ENCODE data around the gene GLUD2.
"Not testable (repeated sequence)": the region's sequence is repeated elsewhere in the genome, so short reads cannot be mapped to it uniquely, and the experiment has no call there.

Gene GLUD2

GRCh38 chrX:121047441-121048419 lies at the start of gene GLUD2:
Gene GLUD2, plus strand, starts transcription at chrX:121047610. Its CDS starts 75 bp downstream, at chrX:121047685.
- DNase-seq (ENCODE audit: low read depth in 3 of 3, low spot score in 1 of 3) = not testable (repeated sequence)

- DNase-seq (ENCODE audit: low read depth in 3 of 3, low spot score in 1 of 3) = no peak
These were observed 48.0 kb upstream of the GLUD2 start for GRCh38 chrX:120999413-120999812.

DNA sequence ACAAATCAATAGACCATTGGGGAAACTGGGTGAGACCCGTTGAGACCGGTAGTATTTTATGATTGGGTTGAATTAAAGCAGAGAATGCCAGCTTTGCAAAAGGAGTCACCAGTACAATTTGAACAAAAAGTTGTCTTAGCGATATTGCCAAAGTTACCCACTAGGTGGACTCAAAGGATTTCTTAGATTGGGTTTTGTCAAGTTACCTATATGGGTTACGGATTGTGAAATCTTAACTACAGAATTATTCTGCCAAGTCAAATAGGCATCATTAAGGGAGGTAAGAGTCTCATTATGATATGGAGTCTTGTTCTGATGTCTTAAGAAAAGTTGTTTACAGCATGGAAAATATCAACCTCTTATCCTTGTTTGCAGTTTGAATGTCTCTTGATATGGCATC lies 46.8 kb upstream of the GLUD2 start:
- DNase-seq (ENCODE audit: low read depth in 3 of 3, low spot score in 1 of 3) = no peak

DNA sequence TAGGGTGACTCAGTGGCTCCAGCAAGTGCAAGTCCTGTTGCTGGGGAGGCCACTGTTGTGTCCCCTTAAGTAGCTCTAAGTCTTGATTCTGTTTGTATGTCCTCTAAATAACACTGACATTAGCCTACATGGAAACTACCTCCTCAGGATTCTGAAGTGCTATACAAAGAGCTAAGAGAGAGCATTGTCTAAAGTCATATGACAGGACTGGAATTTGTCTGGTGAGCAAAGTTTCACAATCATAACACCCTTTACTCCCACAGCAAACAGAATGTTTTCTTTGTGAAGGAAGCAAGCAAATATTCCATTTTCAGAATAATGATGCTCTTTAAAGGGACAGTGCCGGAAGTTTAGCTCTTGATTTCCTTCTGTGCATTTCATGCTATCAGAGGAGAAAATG lies 38.5 kb upstream of the GLUD2 start:
- DNase-seq (ENCODE audit: low read depth in 3 of 3, low spot score in 1 of 3) = no peak

- no peak for DNase-seq (ENCODE audit: low read depth in 3 of 3, low spot score in 1 of 3)
These were observed 37.6 kb upstream of the GLUD2 start for GRCh38 chrX:121009764-121010163.

DNA sequence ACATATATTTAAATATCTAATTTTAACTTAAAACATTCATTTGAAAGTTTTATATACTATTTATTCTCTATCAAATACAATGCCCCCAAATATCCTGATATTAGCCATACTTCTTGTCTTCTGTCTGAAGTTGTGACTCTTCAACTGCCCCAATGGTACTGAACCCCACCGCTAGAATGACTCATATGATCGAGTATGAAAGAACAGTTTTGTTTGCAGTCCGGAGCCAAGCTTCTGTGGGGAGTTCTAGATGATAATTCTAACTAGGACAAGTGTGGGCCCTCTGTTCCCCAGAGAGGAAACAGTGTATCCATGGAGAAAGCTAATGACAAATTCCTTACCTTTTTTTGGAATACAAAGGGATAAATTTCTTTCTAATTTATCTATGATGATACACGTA lies 37.2 kb upstream of the GLUD2 start:
- no peak for DNase-seq (ENCODE audit: low read depth in 3 of 3, low spot score in 1 of 3)

- DNase-seq (ENCODE audit: low read depth in 3 of 3, low spot score in 1 of 3) = no peak
These were observed 36.2 kb upstream of the GLUD2 start for GRCh38 chrX:121011254-121011653.

DNA sequence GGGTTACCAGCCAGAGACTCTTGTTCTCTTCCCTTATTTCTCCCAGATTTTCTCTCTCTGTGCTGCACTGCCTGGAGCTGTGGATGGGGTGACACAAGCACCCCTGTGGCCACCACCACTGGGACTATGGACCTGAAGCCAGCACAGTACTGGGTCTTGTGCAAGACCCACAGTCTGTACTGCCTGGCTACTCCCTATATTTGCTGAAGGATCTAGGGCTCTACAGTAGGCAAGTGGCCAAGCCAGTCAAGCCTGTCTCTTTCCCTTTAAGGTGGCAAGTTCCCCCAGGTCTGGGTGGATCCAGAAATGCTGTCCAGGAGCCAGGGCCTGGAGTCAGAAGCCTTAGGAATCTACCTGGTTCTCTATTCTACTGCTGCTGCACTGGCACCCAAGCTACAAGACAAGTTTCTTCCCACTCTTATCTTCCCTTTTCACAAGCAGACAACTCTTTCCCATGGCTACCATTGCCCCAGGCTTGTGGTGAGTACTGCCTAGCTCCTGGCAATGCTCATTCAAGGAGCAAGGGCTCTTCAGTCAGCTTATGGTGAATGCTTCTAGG lies 33.4 kb upstream of the GLUD2 start:
- no peak for DNase-seq (ENCODE audit: low read depth in 3 of 3, low spot score in 1 of 3)

DNA sequence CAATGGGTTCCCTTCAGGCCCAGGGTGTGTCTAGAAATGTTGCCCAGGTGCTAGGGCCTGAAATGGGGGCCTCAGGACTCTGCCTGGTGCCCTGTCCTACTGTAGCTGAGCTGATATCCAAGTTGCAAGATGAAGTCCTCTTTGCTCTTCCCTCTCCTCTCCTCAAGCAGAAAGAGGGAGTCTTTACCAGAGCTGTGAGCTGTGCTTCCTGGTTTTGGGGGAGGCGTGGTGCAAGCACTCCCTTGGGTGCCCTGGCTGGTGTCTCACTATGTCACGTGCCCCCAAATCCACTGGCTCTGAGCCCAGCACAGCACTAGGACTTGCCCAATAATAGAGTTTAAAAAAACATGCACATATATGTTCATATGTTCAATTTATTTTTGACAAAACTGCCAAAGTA lies 32.6 kb upstream of the GLUD2 start:
- no peak for DNase-seq (ENCODE audit: low read depth in 3 of 3, low spot score in 1 of 3)

DNA sequence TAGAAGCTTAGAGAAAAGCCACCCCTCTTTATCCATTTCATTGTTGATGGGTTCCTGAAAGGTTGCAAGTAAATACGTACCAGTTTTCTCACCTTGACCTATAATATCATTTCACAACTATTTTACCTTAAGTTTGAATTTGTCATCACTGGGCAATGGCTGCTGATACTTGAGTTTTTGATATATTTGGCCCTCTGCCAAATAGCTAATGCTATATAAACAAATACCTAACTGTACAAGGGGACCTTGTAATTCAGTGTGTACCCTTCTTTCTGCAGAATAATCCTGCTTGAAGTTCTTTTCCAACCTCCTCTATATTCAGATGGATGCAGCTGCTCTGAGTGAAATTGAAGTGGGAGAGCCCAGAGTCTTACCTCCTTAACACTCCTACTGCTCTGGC lies 19.0 kb upstream of the GLUD2 start:
- no peak for DNase-seq (ENCODE audit: low read depth in 3 of 3, low spot score in 1 of 3)

- DNase-seq (ENCODE audit: low read depth in 3 of 3, low spot score in 1 of 3) = no peak
These were observed 17.3 kb upstream of the GLUD2 start for GRCh38 chrX:121030083-121030482.

DNA sequence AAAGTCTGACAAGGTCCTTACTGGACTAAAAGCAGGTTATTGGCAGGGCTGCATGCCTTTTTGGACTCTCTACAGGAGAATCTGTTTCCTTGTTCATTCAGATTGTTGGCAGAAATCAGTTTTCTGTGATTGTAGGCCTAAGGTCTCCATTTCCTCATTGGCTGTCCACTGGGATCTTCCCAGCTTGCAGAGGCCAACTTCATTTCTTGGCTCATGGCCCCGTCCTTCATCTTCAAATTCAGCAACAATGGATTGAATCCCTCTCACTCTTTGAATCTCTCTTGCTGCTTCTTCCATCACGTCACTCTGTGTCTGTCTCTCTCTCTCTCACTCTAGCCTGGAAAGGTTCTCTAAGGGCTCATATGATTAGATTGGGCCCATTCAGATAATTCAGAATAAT lies 14.9 kb upstream of the GLUD2 start:
- no peak for DNase-seq (ENCODE audit: low read depth in 3 of 3, low spot score in 1 of 3)

DNA sequence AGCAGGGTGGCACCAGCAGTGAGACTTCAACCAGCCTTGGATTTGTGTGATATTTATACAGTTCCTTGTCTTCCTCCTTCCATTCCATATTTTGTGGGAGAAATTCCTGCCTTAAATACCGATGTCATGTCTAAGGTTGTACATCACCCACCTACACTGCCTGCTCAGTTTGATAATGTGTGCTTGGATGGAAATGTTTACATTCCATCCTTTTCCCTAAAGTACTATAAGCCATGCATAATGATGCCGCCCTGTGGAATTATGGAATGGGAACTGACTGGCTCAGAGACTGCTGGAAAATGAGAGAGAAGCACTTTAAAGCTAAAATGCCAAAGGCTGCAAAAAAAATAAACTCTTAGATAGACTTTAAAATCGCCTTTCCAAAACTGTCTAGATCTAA lies 11.3 kb upstream of the GLUD2 start:
- no peak for DNase-seq (ENCODE audit: low read depth in 3 of 3, low spot score in 1 of 3)

DNA sequence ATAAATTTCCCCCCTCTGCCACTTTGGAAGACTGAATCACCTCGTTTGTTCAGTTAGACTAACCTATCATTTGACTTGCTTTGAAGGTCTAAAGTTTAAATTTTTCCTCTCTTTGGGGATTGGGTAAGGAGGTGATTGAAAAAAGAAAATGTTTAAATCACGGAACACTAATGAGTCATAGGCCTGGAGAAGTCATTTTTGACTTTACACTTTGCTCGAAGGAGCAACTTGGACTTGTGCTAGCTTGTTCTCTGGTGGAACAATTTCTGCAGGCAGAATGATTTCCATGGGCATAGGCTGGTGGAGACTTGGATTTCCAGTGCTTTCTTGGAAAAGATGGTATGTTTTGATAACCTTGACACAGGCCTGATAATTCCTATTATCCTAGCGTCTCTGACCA lies 10.5 kb upstream of the GLUD2 start:
- DNase-seq (ENCODE audit: low read depth in 3 of 3, low spot score in 1 of 3) = no peak

- no peak for DNase-seq (ENCODE audit: low read depth in 3 of 3, low spot score in 1 of 3)
These were observed 3.4 kb downstream of the GLUD2 start for GRCh38 chrX:121050781-121051180.

GRCh38 chrX:121052122-121052521 lies 4.7 kb downstream of the GLUD2 start:
- no peak for DNase-seq (ENCODE audit: low read depth in 3 of 3, low spot score in 1 of 3)

DNA sequence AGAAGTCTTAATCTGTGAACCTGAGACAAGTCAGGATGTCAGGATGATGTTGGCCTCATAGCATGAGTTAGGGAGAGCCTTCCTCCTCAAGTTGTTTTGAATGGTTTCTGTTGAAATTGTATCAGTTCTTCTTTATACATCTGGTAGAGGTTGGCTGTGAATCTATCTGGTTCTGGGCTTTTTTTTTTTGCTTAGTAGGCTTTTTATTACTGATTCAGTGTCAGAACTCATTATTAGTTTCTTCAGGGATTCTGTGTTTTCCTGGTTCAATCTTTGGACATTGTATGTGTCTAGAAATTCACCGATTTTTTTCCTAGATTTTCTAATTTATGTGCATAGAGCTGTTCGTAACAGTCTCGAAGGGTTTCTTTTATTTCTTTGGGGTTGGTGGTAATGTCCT lies 14.9 kb downstream of the GLUD2 start:
- no peak for DNase-seq (ENCODE audit: low read depth in 3 of 3, low spot score in 1 of 3)

DNA sequence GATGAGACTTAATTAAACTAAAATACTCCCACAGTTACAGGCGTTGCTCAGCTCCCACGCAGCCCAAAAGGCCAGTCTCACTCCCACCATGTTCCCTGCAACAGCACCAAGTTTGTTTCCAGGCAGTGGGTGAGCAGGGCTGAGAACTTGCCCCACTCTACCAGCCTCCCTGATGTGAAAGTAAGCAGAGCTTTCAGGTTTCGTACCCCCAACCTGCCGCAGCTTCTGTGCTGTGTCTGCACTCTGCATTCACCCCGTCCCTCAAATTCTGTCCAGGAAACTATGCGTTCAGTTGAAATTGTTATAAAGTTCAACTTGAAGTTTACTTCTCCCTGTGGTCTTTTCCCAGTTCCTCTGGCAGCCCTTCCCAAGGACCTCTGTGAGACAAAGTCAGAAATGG lies 17.2 kb downstream of the GLUD2 start:
- no peak for DNase-seq (ENCODE audit: low read depth in 3 of 3, low spot score in 1 of 3)

DNA sequence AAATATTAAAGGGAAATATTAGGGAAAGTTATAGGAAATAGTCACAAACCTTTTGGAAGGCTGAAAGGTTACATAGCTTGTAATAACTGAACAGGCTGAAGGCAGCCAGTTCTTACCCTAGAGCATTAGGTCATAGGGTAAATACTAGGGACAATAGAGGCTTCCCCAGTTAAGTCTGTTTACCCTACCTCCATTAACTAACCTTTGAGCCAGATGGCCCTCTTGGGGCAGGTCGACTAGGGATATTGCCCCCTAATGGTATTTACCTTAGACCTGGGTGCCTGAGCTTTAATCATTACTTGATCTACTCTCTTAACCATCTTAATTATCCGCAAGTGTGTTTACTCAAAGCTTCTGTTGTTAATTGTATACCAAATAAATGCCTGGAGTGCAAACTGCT lies 36.8 kb downstream of the GLUD2 start:
- not testable (repeated sequence) for DNase-seq (ENCODE audit: low read depth in 3 of 3, low spot score in 1 of 3)

- DNase-seq (ENCODE audit: low read depth in 3 of 3, low spot score in 1 of 3) = no peak
These were observed 37.6 kb downstream of the GLUD2 start for GRCh38 chrX:121084903-121085611.

GRCh38 chrX:121085612-121086010 lies 38.2 kb downstream of the GLUD2 start:
- no peak for DNase-seq (ENCODE audit: low read depth in 3 of 3, low spot score in 1 of 3)

GRCh38 chrX:121093011-121093410 lies 45.6 kb downstream of the GLUD2 start:
- no peak for DNase-seq (ENCODE audit: low read depth in 3 of 3, low spot score in 1 of 3)

Data from stimulated activated CD4-positive, alpha-beta T cell treated with anti-CD3 and anti-CD28 coated beads, TNF-alpha, amount 100 ng/mL, for 1 hour (primary cell).